Activated CD4-positive, alpha-beta T cell treated with anti-CD3 and anti-CD28 coated beads, Interleukin-2, Interleukin-4, amounts not matched to agents 100 ng/mL and 50 ng/mL, durations not matched to agents 16 hours and 8 hours (primary cell): ENCODE results near the gene ZIC1.

ENCODE experiments used
- DNase-seq: peaks from one replicate; pipeline ENCODE4 v3.0.0-alpha.2; 2020; ENCODE audit warnings: low spot score

ZIC1 gene

DNA sequence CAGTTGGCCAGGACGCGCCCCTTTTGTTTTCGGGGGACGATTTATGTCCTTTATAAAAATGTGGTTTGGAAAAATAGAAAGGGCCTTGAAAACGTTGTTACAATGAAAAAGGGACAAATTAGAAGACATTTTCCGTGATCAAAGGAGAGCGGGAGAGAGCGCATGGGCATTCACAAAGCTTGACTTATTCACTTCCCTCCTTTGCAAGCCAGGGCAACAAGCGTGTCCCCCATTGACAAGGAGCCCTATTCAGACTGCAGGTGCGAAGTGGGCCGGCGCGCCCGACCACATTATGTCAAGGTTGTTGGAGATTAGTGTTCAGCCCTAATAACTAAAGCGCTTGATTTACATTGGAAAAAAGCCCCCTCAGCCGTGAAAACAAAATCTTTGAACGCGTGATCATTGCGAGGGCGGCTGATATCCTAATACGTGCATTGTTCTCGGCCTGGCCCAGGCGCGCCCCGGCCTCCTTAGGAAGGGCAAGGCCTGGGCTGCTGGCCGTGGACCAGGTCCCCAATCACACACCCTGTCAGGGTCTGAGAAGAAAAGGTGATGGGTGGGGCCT is 28.7 kb upstream of the ZIC1 start:
- DNase-seq: no peak

DNA sequence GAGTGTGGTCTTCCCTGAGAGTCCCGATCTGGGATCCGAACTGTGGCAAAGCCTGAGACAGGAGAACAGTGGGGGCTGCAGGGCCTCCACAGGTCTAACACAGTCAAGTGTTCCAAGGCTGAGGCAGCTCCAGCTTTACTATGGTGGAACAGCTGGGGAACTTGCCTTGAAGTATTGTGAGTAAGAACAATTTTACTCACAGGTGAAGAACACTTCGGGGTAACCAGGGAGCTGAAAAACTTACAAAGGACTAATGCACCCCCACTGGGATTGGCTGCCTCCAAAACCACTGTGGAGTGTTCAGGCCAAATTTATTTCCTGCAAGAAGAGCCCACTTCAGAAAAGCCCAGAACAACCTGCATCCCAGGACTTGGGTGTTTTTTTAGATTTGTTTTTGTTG is 28.2 kb upstream of the ZIC1 start:
- DNase-seq: no peak

DNA sequence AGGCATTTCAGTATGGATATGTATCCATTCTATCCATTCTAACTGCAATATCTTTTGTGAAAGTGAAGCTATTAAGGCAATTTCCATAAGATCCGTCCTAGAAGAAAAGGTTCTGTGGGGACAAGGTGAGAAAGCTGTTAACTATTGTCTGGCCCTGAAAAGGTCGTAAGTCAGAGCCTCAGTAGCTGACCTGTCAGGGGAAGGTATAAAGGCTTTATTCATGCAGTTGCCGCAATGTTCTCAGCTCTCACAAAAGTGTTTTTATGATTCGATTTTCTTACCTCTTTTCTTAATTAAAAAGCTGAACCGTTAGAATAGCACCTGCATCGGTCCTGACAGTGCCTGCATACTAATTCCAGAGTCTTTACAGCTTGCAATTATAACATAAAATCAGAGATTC is 27.6 kb upstream of the ZIC1 start:
- no peak for DNase-seq

DNA sequence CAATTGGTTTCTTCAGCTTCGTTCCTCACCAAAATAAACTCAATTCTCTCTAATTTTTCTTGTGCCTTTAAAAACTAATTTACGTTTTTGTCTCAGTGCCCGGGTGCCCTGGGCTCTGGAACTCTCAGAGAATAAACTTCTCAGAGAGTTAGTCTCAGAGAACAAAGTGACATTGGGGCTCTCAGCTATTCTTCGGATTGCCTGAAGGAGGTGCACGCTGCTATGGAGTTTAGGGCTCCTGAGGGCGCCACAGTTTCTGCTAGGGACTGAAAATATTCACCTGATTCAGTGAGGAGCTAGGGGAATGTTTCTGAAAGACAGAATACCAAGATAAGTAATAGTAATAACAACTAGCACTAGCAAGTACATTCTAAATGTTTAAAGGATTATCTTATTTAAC is 25.5 kb upstream of the ZIC1 start:
- no peak for DNase-seq

DNA sequence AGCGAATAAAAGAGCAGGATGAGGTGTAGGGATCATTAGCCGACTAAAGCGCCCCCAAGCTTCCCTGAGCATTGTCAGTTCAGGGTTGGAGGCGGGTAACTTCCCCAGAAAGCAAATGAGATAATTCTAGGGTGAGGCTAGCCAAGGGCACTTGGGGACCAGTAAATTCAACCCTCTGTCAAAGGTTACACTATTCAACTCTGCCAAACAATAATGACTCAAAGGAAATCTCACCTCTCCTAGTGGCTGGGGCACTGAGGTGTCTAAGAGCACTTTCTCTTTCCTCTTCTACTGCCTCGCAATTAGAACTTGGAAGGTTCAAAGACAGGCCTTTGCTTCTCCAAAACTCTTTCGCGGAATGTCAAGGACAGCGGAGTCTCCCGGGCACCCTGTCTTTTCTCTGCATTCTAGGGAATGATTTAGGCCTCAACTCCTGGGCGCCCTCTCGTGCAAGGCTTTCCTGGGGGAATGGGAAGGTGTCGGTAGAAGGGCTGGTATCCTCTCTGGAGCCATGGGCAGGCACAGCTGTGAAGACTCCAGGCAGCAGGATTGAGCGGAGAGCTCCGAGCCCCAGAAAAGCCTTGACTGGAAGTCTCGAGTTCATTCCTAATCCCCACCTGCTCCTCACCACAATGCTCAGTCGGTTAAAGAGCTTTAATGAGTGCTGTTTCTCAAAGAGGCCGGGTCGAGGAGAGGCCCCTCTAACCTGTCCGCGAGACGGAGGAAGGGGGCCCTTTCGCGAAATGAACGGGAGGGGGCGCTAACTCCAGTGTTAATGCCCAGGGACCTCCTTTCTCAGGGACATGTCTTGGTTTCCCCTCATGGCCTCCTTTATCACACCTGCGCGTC is 24.7 kb upstream of the ZIC1 start:
- no peak for DNase-seq

DNA sequence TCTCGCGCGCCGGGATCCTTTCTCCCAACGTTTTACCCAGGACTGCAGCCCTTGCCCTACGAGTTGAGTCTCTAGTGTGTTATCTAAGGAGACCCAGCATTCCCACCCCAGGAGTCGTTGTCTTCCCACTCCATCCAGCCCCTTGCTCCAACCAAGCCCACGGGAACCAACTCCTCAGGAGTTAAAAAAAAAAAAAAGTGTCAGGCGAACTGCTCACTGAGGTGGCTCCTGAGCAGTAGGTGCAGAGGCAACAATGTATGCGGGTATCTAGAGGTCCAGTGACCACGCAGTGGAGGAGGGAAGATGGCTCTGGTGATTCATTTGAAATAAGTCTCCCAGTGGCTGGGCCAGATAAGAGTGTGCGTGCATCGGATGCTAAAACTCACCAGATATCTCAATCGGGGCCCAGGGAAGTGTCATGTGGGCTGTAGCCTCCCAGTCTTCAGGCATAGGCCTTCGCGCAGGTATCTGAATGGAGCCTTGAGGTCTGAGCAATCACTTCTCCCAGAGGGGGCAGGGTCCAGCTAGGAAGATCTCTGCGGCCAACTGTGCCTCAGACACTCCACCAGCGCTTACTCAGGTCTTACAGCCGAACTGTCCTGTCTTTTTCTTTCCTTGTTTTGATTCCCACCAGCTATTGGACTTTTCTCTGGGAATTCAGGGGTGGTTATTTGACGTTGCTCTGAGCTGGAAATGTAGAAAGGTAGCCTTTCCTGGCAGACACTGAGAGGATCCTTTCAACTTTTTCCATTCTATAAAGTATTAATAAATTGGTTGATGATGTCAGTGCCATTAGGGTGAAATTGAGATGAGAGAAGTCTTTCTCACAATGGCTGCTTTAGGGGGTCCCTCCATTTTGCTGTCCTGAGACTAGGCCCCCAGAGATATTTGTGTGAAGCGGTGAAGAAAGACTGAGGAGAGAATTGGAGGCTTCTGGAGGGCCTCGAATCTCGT is 23.8 kb upstream of the ZIC1 start:
- no peak for DNase-seq

DNA sequence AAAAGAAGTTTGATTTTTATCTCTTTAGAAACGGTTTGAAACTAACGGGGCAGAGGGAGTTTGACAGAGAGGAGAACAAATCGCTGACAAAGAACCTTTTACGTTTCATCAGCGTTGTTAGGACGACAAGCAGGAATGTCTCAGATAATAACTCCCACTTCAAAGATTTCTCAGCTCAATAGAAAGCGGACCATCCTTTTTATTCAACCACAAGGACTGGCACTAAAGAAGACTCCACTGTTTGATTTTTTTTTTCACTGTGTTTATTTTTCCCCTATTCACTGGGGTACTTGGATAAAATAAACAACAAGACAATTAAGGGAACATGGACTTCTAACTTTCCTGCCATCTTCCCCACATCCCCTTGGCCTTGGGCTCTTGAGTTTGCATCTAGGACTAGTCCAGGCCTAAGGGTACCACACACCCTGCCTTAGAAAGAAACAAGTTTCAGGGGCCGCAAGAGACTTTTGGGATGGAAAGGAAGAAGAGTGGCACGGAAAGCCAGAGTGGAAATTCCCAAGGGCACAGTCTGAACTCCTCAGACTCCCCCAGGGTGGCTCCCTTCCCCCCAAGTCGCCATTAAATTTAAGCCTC is 21.8 kb upstream of the ZIC1 start:
- no peak for DNase-seq

DNA sequence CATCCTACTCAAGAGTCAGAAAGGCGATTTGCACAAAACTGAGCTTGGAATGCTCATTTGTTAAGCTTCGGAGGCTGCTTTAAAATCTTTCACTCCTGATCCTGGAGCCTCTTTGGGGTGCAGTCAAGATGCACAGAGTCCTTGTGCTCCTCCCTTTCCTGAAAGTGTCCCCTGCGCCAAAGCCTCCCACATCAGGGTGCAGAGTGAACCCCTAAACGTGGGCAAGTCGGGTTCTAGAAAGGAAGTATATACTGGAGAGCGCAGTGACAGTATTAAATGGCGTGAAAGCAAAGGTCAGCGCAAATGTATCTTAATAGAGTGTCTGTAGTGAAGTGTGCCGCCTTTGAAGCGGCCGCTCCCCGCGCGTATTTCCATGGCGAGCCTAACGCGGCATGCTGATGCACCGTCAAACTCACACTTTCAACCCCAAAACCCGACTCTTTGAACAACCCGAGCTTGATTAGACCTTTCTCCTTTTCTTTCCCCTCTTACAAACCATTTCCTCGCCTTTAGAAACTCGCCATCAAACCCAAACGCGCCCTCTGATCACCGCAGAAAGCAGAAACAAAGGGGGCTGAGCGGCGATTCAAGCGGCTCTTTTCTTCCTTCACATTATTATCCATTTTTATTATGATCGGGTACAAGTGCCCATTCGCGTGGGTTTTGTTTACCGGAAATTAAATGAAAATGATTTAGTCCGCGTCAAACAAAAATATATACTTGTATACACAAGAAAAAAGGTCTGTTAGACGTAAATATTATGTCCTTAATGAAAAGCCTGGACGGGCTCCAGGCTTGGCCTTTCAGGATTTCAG is 21.1 kb upstream of the ZIC1 start:
- no peak for DNase-seq

DNA sequence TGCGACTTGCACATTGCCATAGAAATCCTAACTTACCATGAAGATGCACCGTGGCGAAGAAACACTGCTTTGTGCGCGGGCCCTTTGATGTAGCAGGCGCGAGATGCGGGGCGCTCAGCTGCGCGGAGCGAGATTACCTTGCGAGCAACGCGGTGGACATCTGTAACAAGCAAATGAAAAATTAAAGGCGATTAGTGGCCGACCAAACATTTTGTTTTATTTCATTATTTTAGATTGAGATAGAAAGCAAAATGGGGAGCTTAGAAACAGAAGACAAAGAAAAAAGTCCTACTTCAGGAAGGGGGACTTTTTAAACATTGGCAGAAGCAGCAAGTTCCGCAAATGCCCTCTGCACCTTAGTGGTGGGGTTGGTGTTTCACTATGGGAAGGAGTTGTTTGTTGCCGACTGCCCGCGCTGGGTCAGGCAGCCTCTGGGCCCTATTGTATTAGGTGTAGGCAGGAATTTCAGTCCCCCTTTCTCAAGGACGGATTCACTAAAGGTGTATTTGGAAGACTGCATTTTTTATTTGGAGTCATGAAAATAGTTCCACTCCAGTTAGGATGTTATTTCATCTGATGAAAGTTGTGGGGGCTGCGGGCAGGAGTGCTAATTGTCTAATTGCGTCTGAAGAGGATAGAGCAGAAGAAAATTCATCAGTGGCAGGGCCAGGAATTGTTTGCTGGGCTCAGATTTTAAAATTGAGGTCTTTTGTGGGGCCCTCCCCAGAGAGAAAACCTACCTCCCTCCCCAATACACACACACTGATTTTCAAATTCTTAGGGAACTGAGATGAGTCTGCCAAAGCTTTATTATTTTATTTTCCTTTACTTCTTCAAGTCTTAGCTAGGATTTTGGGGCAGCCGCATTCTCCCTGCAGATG is 20.2 kb upstream of the ZIC1 start:
- no peak for DNase-seq

DNA sequence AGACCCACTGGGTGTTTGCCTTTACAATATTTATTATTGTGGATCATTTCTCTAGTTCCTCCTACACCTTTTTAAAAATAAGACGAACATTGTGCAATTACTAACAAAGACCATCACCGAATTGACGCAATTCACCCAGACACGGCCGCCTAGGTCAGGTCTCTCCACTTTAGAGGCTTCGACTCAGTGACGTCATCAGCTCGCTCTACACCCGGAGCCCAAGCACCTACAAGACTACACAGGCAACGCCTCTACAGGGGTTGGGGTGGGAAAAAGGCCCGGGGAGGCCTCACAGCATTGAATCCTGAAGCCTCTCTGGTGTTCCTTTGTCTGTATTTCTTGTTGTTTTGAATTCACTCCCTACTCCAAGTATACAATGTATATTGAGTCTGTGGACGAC is 19.4 kb upstream of the ZIC1 start:
- DNase-seq: no peak

DNA sequence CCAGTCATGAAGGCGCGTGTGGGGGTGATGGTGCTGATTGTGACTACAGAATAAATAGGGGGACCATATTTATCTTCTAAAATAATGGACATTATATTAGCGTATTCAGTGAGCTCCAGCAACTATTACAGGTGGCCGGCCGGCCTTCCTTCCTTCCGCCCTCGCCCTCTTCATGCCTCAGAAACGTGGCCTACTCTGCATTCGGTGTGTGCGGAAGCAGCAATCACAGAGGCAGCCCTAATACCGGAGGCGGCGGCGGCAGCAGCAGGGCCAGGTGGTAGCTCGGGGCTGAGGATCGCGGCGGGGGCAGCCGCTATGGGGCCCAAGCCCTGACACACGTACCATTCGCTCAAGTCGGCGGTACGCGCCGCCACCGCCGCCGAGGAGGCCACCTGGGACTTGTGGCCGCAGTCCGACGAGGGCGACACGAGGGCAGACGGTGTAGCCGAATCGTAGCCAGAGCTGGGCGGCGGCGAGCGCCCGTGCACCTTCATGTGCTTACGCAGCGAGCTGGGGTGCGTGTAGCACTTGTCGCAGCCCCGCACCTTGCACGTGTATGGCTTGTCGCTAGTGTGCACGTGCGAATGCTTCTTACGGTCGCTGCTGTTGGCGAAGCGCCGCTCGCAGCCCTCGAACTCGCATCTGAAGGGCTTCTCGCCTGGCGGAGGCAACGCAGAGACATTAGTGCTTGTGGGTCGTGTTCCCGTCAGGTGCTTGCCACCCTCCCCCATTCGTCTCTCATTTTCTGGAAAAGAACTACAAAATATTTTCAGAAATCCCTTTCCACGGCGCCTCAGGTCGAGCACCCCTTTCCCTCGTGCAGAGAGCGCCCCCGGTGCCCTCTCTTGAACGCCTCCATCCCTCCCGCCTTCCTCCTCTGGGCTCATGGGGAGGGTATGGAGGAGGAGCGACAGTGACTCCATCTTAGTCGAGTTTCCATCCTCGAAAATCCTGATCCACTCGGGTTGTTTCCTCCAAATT is 18.3 kb upstream of the ZIC1 start:
- DNase-seq: no peak

DNA sequence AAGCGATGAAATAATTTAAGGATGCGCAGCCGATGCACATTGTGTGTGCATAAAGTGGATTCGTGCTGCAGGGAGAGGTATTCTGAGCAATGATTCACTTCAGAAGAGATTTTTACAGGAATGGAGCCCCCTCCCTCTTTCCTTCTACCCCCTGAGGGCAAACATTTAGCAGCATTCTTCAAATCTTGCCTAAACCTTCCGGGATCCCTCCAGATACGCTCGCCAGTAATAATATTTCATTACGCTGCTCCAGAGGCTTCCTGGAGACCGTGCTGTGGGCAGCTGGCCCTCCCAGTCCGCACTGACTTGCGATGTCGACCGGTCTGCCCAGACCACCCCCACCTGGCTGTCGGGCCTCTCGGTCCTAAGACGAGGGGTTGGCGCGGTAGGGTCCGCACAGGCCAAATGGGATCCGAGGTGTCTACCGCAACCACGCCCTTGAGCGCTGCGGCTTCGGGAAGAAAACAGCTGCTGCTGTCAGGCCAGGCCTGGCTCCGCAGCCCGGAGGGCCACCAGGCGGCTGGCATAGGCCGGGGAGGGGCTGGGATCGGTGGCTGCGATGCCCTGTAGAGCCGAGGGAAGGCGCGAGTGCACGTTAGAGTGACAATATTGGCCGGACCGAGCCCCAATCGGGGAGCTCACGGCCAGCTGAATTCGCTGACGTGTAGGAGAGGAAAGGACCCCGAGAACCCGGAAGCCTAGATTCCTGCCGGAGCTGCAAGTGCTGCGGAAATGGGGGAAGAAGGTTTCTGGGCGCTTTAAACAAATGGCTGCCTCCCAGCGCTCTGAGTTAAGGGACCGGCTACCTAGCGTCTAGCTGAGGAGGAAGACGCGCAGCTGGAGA is 17.2 kb upstream of the ZIC1 start:
- no peak for DNase-seq

DNA sequence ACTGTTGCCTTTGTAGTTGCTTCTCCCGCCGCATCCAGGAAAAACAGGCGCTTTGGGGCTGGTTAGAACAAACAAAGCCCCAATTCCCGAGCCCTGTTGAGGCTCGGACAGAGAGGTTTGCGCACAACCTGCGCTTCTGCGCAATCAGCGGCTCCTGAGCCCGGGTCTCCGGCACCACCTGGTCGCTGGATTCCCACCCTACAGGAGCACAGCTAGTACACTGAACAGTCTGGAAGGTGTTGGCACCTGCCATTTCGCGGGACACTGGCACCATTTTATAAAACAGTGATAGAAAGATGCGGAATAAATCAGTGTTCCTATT is 16.6 kb upstream of the ZIC1 start:
- no peak for DNase-seq

DNA sequence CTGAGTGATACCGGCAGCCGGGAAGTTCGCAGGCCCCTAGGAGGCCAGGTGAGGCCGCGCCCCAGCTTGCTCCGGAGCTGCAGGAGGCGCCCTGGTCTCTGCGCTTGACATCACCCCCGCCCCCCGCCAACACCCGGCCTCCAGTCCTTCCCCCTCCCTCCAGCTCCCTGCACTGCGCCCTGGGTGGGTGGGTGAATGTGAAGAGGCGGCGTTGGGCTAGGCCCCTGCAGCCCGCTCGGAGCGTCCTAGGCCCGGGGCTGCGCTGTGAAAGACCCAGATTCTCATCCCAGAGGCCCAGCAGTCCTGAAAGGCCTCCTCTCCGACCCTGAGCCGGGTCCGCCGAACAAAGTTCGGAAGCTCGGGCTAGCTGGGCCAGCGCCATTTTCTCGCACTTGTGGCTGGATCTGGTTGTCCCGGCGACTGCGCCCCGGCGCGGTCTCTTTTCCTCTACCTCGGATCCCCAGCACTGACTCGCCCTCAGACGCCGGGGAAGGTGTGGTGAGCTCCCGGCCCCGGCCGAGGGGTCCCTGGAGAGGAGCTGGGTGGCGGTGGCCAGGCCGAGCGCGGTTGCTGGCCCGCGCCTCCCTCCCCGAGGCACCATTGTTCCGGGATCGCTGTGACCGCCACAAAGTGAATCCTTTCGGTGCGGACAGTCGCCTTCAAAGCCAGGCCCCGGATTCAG is 15.8 kb upstream of the ZIC1 start:
- no peak for DNase-seq

DNA sequence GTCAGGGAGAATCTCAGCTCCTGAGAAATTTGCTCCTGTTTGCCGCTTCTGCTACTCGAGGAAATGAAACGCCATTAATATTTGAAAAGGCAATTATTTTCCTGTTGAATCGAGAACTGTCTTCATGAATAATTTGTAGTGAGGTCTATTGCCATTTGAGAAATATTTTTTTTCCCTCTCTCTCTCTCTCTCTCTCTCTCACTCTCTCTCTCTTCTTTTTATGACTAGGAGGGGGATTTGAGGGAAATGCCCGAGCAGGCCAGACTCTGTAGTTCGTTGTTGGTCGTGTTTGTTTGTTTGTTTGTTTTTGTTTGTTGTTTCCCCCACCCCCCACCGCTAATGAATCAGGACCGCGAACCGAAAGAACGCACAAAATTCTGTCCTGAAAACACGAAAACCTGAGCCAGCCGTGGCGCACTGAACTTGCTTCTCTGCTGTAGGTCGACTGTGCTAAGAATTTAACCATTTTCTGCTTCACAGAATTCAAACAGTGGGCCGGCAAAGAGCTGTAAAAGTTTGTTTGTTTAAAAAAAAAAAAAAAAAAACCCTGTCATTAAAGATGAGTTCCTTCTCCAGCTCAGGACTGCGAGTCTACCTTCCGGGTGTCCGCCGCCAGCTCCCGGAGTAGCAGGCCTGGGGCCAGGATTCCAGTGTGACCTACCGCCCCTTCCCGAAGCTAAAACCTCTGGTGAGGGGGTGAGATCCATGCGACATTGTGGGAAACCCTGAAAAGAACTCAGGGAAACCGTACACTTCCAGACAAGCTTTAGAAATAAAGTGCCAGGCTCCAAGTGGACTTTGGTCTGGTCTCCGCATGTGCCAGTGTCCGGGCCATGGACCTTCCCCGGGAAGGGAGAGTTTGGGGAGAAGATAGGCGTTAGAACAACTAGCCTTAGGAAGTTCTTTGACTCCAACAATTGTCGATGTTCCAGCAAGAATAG is 15.0 kb upstream of the ZIC1 start:
- no peak for DNase-seq

DNA sequence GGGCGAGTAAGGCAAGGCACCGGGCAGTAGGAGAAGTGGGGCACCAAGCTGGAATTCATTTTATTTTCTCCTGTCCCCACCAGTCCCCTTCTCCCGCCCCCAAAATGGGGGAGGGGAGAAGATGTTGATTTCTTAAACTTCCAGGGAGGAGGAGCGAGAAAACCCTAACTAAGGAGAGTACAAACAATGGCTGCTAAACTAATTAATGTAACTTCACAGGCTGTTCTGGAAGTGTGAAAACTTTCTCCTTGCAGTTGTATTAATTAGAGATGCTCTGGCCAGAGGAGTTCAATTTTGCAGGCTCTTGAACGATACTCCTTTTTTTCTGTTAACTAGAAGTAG is 14.3 kb upstream of the ZIC1 start:
- no peak for DNase-seq
